ENCODE data around the gene ZDHHC8. TPM values are rescaled to one million over a fixed set of nuclear protein-coding genes. Genes with fewer than 3 reads are reported as not detected.

The ZDHHC8 gene
- total RNA-seq, 1 experiment from 2014 or later = 51.7 TPM

- H2BK15ac ChIP-seq (ENCODE audit: low read depth, low read length) = no peak overlapping the region
- H3K79me2 ChIP-seq (ENCODE audit: insufficient read depth, low read length) = no peaks in the 10 kb centered on the region; the same call in 1 of the 2 replicates
- no peak overlapping the region for H4K91ac ChIP-seq (ENCODE audit: insufficient read length, low read depth, low read length)
- Mint-ChIP-seq H3K27ac (peak overlapping the region in 1 of 3 experiments; percentile 18; a peak in 1 of 7 replicates), H3K4me1 (peaks cover 2% of the 10 kb centered on the region in 2 experiments; a peak in 1 of 4 replicates), H3K9me3 (no peaks in the 10 kb centered on the region), H3K4me3 (no peak overlapping the region), H3K36me3 (ENCODE audit: insufficient read depth in 1 of 3, low read depth in 3 of 3) (no peaks in the 10 kb centered on the region; a peak in 2 of 7 replicates), H3K27me3 (ENCODE audit: low read depth) (no peaks in the 10 kb centered on the region)
- no peak overlapping the region for H3K56ac ChIP-seq (ENCODE audit: insufficient read length, low read depth, low read length)
- H4K8ac ChIP-seq (replicated peaks; ENCODE audit: insufficient read length, low read depth, low read length) = no peak overlapping the region
- no peak overlapping the region for H2BK5ac ChIP-seq (ENCODE audit: insufficient read length, low read length)
- no peak overlapping the region for H2BK20ac ChIP-seq (ENCODE audit: low read depth, low read length, poor library complexity, severe bottlenecking)
- no peak overlapping the region for H2AK5ac ChIP-seq (ENCODE audit: insufficient read length, low read length)
- no peak for DNase-seq
- no peak overlapping the region for H3K4me2 ChIP-seq (ENCODE audit: insufficient read depth, insufficient read length, low read length)
- no peak overlapping the region for H2BK12ac ChIP-seq (ENCODE audit: insufficient read length, low read depth, low read length)
- H2AFZ ChIP-seq (ENCODE audit: low read length) = no peak overlapping the region
- H3K14ac ChIP-seq (ENCODE audit: insufficient read depth, low read length) = no peak overlapping the region
- no peaks in the 10 kb centered on the region for H3K79me1 ChIP-seq (ENCODE audit: insufficient read depth, low read depth, low read length, poor library complexity, severe bottlenecking)
- H4K5ac ChIP-seq (ENCODE audit: insufficient read length, low read depth, low read length) = no peak overlapping the region
- H3K27ac ChIP-seq (ENCODE audit: insufficient read length, low read depth, low read length) = no peak overlapping the region
- no peak overlapping the region for H2BK120ac ChIP-seq (ENCODE audit: low read depth, low read length, poor library complexity, severe bottlenecking)
- no peaks in the 10 kb centered on the region for H3K23me2 ChIP-seq (ENCODE audit: insufficient read length, low read depth, low read length, poor library complexity, severe bottlenecking)
- TF ChIP-seq CTCF (conservative IDR thresholded peaks at IDR 0.05) = no peak
- peaks cover 3% of the 10 kb centered on the region for H4K20me1 ChIP-seq (ENCODE audit: control insufficient read depth, insufficient read depth, insufficient read length)
- H3K23ac ChIP-seq (ENCODE audit: insufficient read length, low read depth, low read length) = no peak overlapping the region
- no peak overlapping the region for H3K4ac ChIP-seq (ENCODE audit: low read depth, low read length)
- H3K9ac ChIP-seq (ENCODE audit: extremely low read depth, insufficient read length, low read length) = no peak overlapping the region
- H3K18ac ChIP-seq (ENCODE audit: insufficient read length, low read depth, low read length) = no peak overlapping the region
- no peaks in the 10 kb centered on the region for H3K4me1 ChIP-seq (ENCODE audit: insufficient read depth, low read length)
- WGBS (ENCODE audit: extremely low coverage, insufficient read length, low lambda C conversion rate) = no CpG with 5 or more reads among the region's 26 CpGs
- H3K9me3 ChIP-seq (ENCODE audit: control insufficient read depth, low read depth, low read length) = no peaks in the 10 kb centered on the region
- no peak overlapping the region for H3T11ph ChIP-seq (ENCODE audit: low read length)
- H3K27me3 ChIP-seq (ENCODE audit: insufficient read depth, low read length) = no peaks in the 10 kb centered on the region
Observed at GRCh38 chr22:20137671-20138416, 6.2 kb downstream of the ZDHHC8 start.
